Measurements from ENCODE around the gene ELOVL1.

ELOVL1 gene

DNA sequence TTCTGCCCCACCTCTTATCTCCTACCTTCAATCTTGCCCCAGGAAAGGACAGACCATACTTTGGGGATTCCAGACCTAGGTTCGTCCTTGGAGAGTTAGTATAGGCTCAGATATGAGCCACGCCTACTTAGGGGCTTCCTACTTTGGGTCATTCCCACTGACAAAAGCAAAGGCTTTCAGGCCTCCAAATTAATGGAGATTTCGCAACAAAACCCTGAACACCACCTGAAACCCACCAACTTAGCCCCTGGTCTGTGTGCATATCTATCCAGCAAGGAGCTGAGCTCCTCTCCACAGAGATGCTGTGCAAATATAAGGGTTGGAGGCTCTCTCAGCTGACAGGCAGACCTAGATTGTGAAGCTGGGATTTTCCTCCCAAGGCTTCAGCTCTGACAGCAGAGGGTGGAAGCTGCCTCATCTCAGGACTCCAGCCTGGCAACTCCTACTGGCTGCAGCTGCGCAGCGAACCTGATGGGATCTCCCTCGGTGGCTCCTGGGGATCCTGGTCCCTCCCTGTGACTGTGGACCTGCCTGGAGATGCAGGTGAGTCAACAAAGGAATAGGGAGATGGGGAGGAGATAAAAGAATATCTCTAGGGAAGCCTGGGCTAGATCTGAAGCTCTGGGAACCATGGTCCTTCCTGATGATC is 28.1 kb downstream of the ELOVL1 start:
- no peaks in the 10 kb centered on the region for H3K36me3 ChIP-seq (ENCODE audit: control insufficient read depth, insufficient read depth, low read length, severe bottlenecking)
- no peak overlapping the region for H3K9ac ChIP-seq (ENCODE audit: low read length)
- H3K27me3 ChIP-seq (replicated peaks; ENCODE audit: control insufficient read depth, insufficient read depth, low read length) = no peaks in the 10 kb centered on the region
- DNase-seq (ENCODE audit: low read depth) = no peak
- H3K4me3 ChIP-seq (ENCODE audit: low read length) = no peak overlapping the region
- no peaks in the 10 kb centered on the region for H3K9me3 ChIP-seq (ENCODE audit: control insufficient read depth, low read length)
- H3K4me1 ChIP-seq (ENCODE audit: control insufficient read depth, insufficient read depth, low read length) = peaks cover 20% of the 10 kb centered on the region

DNA sequence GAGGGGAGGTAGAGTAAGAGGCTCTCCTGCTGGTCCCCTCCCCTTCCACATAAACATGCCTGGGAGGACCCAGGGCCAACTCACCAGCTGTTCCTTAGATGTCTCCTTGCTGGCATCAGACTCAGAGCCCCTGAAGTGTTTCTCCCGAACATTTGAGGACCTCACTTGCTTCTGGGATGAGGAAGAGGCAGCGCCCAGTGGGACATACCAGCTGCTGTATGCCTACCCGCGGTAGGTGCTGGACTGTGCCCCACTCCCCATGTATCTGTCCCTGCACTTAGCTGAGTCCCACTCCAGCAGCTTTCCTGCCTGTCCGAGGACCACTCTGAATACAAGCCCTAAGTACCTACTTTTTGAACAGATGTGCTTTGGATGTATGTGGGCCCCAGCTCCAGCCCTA is 29.8 kb downstream of the ELOVL1 start:
- H3K27me3 ChIP-seq (replicated peaks; ENCODE audit: control insufficient read depth, insufficient read depth, low read length) = no peaks in the 10 kb centered on the region
- no peaks in the 10 kb centered on the region for H3K36me3 ChIP-seq (ENCODE audit: control insufficient read depth, insufficient read depth, low read length, severe bottlenecking)
- H3K9ac ChIP-seq (ENCODE audit: low read length) = no peak overlapping the region
- DNase-seq (ENCODE audit: low read depth) = no peak
- peaks cover 10% of the 10 kb centered on the region for H3K4me1 ChIP-seq (ENCODE audit: control insufficient read depth, insufficient read depth, low read length)
- no peaks in the 10 kb centered on the region for H3K9me3 ChIP-seq (ENCODE audit: control insufficient read depth, low read length)
- no peak overlapping the region for H3K4me3 ChIP-seq (ENCODE audit: low read length)

DNA sequence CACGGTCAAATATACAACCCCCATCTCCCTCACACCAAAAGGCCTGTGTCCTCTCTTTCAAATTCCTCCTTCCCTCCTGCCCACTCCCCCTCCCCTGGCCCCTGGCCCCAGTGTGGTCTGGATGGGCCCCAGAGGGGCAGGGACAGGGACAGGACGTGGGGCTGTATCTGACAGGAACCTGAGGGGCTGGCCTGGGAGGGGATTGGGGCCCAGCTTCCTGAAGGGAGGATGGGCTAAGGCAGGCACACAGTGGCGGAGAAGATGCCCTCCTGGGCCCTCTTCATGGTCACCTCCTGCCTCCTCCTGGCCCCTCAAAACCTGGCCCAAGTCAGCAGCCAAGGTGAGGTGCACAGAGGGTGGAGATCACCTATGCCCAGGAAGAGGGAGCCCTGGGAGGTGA is 30.2 kb downstream of the ELOVL1 start, which contains the start of gene MPL:
TSS of gene MPL (plus strand) at position 231 of the 400 bp plus-strand sequence. CDS start at position 262, 31 bp downstream.
- Histone ChIP-seq H3K27me3 (replicated peaks; ENCODE audit: control insufficient read depth, insufficient read depth, low read length) (no peaks in the 10 kb centered on the region), H3K9ac (ENCODE audit: low read length) (no peak within 1 kb of the TSS), H3K4me1 (ENCODE audit: control insufficient read depth, insufficient read depth, low read length) (peaks cover 10% of the 10 kb centered on the region), H3K36me3 (ENCODE audit: control insufficient read depth, insufficient read depth, low read length, severe bottlenecking) (no peaks in the 10 kb centered on the region), H3K9me3 (ENCODE audit: control insufficient read depth, low read length) (no peaks in the 10 kb centered on the region), H3K4me3 (ENCODE audit: low read length) (no peak within 1 kb of the TSS)
- DNase-seq (ENCODE audit: low read depth) = no peak

DNA sequence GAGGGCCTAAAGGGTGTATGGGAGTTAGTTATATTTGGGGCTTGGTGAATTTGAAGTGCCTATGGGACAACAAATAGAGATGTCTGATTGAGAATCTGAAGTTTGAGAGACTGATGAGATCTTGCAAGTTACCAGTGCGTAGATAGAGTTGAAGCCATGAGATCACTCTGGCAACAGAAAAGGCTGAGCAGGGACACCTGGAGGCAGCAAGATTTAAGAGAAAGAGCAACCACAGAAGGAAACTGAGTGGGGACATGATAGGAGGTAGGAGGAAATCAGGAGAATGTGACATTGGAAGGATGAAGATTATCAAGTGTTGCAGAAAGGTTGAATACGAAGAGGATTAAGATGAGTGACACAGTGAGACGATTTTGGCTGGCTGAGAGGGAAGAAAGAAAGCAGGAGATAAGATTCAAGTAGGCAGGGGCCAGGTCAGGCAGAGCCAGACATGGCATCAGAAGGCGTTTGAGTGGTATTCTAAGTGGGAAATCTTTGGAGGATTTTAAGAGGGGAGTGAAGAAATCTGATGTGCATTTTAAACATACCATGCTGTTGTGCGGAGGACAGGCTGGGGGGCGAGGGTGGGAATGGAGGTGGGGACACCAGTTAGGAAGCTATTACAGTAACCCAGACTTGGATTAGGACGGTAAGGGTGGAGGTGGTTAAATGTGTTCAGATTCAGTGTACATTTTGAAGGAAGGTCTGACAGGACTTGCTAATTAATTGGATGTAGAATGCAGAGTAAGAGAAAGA is 33.2 kb downstream of the ELOVL1 start:
- Histone ChIP-seq H3K4me3 (ENCODE audit: low read length) (no peak overlapping the region), H3K27me3 (replicated peaks; ENCODE audit: control insufficient read depth, insufficient read depth, low read length) (no peaks in the 10 kb centered on the region), H3K9me3 (ENCODE audit: control insufficient read depth, low read length) (no peaks in the 10 kb centered on the region), H3K9ac (ENCODE audit: low read length) (no peak overlapping the region), H3K4me1 (ENCODE audit: control insufficient read depth, insufficient read depth, low read length) (peaks cover 16% of the 10 kb centered on the region), H3K36me3 (ENCODE audit: control insufficient read depth, insufficient read depth, low read length, severe bottlenecking) (no peaks in the 10 kb centered on the region)
- DNase-seq (ENCODE audit: low read depth) = no peak

DNA sequence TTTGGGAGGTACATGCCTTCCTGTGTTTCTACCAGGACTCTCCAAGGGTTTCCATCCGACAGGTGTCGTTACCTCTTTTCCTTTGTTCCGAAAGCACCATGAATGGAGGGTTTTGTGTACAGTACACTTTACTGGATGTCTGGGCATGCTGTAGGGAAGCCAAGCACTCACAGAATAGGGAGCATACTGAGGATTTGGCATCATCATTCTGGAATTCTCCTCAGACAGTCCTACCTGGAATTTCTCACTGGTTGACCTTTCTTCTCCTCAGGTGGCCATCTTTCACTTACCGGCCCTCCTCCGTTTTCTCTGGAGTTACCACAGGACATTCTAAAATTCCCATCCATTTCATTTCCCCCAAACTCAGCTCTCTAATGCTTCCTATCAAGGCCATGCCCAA is 36.1 kb downstream of the ELOVL1 start:
- no peak for DNase-seq (ENCODE audit: low read depth)
- no peak overlapping the region for H3K9ac ChIP-seq (ENCODE audit: low read length)

DNA sequence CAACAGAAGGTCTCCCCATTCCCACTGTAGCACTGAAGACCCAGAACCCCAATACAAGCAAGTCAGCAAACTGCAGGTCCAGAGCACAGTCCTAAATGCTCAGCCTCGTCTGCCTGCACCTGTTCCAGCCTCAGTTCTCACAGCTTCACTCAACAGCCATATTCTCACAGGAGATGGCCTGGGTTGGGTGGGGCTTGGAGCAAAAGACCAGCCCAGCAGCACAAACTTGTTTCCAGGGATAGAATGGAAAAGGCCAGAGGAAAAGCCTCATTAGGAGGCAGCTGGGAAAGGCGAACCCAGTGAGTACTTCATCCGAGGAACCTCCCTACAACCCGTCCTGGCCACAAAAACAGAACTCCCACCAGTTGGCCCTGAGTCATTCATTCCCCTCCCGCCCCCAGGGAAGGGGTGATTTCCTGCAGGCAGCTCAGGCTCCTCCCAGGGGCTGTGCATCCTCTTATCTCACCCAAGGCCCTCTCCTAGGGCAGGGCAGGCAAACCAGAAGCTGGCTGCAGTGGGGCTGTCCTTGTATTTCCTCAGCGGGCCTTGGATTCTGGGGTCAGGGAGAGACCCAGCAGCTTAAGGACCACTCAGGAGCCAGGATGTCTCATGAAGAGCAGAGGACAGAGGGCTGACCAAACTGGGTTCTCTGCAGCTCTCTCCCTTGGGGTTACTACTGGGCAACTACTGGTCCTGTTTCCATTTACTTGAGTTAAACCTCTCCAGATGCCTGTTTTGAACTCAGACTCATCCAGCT is 37.6 kb downstream of the ELOVL1 start:
- H3K27me3 ChIP-seq (replicated peaks; ENCODE audit: control insufficient read depth, insufficient read depth, low read length) = no peaks in the 10 kb centered on the region
- H3K36me3 ChIP-seq (ENCODE audit: control insufficient read depth, insufficient read depth, low read length, severe bottlenecking) = no peaks in the 10 kb centered on the region
- H3K4me3 ChIP-seq (ENCODE audit: low read length) = no peak overlapping the region
- peaks cover 19% of the 10 kb centered on the region for H3K9me3 ChIP-seq (ENCODE audit: control insufficient read depth, low read length)
- peak; percentile 49 for DNase-seq (ENCODE audit: low read depth)
- peaks cover 11% of the 10 kb centered on the region for H3K4me1 ChIP-seq (ENCODE audit: control insufficient read depth, insufficient read depth, low read length)
- no peak overlapping the region for H3K9ac ChIP-seq (ENCODE audit: low read length)

More for the DNA sequence above, 36.1 kb downstream of the ELOVL1 start:
- Histone ChIP-seq H3K36me3 (ENCODE audit: control insufficient read depth, insufficient read depth, low read length, severe bottlenecking) (no peaks in the 10 kb centered on the region), H3K27me3 (replicated peaks; ENCODE audit: control insufficient read depth, insufficient read depth, low read length) (no peaks in the 10 kb centered on the region), H3K4me1 (ENCODE audit: control insufficient read depth, insufficient read depth, low read length) (peaks cover 16% of the 10 kb centered on the region), H3K4me3 (ENCODE audit: low read length) (no peak overlapping the region), H3K9me3 (ENCODE audit: control insufficient read depth, low read length) (peaks cover 9% of the 10 kb centered on the region)

DNA sequence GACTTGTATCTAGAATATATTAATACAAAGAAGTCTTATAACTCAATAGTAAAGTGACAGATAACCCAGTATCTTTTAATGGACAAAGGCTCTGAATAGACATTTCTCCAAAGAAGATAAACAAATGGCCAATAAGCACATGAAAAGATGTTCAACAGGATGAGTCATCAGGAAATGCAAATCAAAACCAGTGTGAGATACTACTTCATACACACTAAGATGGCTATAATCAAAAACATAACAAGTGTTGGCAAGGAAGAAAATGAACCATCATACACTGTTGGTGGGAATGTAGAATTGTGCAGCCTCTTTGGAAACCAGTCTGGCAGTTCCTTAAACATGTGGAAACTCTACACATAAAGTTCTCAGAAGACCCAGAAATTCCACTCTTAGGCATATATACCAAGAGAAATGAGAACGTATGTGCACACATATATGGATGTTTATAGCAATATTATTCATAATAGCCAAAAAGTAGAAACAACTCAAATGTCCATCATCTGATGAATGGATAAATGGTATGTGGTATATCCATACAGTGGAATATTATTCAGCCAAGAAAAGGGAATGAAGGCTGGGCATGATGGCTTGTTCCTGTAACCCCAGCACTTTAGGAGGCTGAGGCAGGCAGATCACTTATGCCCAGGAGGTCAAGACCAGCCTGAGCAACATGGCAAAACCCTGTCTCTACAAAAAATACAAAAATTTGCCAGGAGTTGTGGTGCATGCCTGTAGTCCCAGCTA is 40.1 kb downstream of the ELOVL1 start:
- Histone ChIP-seq H3K36me3 (ENCODE audit: control insufficient read depth, insufficient read depth, low read length, severe bottlenecking) (no peaks in the 10 kb centered on the region), H3K9me3 (ENCODE audit: control insufficient read depth, low read length) (peaks cover 27% of the 10 kb centered on the region), H3K27me3 (replicated peaks; ENCODE audit: control insufficient read depth, insufficient read depth, low read length) (no peaks in the 10 kb centered on the region), H3K4me3 (ENCODE audit: low read length) (no peak overlapping the region), H3K4me1 (ENCODE audit: control insufficient read depth, insufficient read depth, low read length) (peaks cover 11% of the 10 kb centered on the region), H3K9ac (ENCODE audit: low read length) (no peak overlapping the region)
- no peak for DNase-seq (ENCODE audit: low read depth)

DNA sequence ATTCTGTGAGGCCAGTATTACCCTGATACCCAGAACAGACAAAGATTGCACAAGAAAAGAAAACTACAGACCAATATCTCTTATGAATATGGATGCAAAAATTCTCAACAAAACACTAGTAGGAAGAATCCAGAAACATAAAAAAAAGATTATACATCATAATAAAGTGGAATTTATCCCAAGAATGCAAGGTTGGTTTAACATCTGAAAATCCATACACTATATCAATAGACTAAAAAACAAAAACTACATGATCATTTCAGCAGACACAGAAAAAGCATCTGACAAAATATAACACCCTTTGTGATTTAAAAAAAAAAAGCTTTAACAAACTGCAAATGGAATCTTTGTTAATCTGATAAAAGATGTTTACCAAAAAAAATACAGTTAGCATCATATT is 42.4 kb downstream of the ELOVL1 start:
- Histone ChIP-seq H3K4me3 (ENCODE audit: low read length) (no peak overlapping the region), H3K4me1 (ENCODE audit: control insufficient read depth, insufficient read depth, low read length) (peaks cover 8% of the 10 kb centered on the region), H3K9me3 (ENCODE audit: control insufficient read depth, low read length) (peaks cover 27% of the 10 kb centered on the region), H3K36me3 (ENCODE audit: control insufficient read depth, insufficient read depth, low read length, severe bottlenecking) (no peaks in the 10 kb centered on the region), H3K27me3 (replicated peaks; ENCODE audit: control insufficient read depth, insufficient read depth, low read length) (no peaks in the 10 kb centered on the region), H3K9ac (ENCODE audit: low read length) (no peak overlapping the region)
- DNase-seq (ENCODE audit: low read depth) = no peak

DNA sequence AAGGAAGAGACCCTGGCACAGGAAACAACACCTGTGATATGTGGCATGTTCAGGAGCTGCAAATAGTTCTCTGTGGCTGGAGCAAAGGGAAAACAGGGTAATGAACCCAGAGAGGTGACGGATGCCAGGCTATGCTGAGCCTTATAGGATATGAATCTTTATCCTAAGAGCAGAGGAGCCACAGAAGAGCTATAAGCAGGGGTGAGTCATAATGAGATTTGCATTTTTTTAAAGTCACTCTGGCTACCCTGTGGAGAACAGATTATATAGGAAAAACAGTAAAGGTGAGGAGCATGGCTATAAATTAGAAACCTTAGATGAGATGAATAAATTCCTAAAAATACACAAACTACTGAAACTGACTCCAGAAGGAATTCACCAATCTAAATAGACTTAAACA is 43.0 kb downstream of the ELOVL1 start:
- H3K36me3 ChIP-seq (ENCODE audit: control insufficient read depth, insufficient read depth, low read length, severe bottlenecking) = no peaks in the 10 kb centered on the region
- no peaks in the 10 kb centered on the region for H3K27me3 ChIP-seq (replicated peaks; ENCODE audit: control insufficient read depth, insufficient read depth, low read length)
- no peak overlapping the region for H3K4me3 ChIP-seq (ENCODE audit: low read length)
- peaks cover 2% of the 10 kb centered on the region for H3K4me1 ChIP-seq (ENCODE audit: control insufficient read depth, insufficient read depth, low read length)
- H3K9ac ChIP-seq (ENCODE audit: low read length) = no peak overlapping the region
- H3K9me3 ChIP-seq (ENCODE audit: control insufficient read depth, low read length) = peaks cover 27% of the 10 kb centered on the region
- DNase-seq (ENCODE audit: low read depth) = no peak

DNA sequence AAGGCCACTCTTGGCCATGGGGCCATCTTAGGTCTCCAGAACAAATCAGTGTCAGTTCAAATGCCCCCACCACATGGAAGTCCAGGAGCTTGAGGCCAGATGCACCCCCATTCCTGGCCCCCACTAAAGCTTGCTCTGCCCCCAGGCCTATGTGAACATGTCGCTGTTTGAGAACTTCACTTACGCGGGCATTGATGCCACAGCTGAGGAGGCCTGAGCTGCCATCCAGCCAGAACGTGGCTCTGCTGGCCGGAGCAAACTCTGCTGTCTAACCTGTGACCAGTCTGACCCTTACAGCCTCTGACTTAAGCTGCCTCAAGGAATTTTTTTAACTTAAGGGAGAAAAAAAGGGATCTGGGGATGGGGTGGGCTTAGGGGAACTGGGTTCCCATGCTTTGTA is 45.3 kb downstream of the ELOVL1 start:
- no peak for DNase-seq (ENCODE audit: low read depth)
- H3K9me3 ChIP-seq (ENCODE audit: control insufficient read depth, low read length) = peaks cover 18% of the 10 kb centered on the region
- no peaks in the 10 kb centered on the region for H3K27me3 ChIP-seq (replicated peaks; ENCODE audit: control insufficient read depth, insufficient read depth, low read length)
- no peak overlapping the region for H3K4me3 ChIP-seq (ENCODE audit: low read length)
- H3K4me1 ChIP-seq (ENCODE audit: control insufficient read depth, insufficient read depth, low read length) = peaks cover 15% of the 10 kb centered on the region
- no peak overlapping the region for H3K9ac ChIP-seq (ENCODE audit: low read length)
- H3K36me3 ChIP-seq (ENCODE audit: control insufficient read depth, insufficient read depth, low read length, severe bottlenecking) = no peaks in the 10 kb centered on the region

Data from adipocyte (in vitro differentiated cells).